Measurements from ENCODE around the gene TAS2R13. TPM values are rescaled to one million over a fixed set of nuclear protein-coding genes. Genes with fewer than 3 reads are reported as not detected.

The TAS2R13 gene
- total RNA-seq, 1 donor from 2014 or later: 1.2 TPM

DNA sequence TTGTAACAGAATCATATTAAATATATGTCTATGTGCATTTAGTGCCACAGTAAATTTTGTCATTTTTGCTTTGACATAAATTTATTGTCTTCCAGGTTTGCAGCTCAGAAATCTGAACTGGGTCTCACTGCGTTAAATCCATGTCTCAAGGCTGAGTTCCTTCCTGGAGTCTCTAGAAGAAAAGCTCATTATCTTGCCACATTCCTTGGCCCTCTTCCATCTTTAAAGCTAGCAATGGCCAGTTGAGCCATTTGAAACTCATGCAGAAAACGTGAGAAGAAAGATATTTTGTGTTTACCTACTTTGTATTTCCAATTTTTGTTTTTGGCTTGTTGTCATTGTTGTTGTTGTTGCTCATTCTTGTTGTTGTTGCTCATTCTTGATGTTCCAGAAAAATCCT lies 36.0 kb downstream of the TAS2R13 start:
- DNase-seq (ENCODE audit: low spot score): no peak

DNA sequence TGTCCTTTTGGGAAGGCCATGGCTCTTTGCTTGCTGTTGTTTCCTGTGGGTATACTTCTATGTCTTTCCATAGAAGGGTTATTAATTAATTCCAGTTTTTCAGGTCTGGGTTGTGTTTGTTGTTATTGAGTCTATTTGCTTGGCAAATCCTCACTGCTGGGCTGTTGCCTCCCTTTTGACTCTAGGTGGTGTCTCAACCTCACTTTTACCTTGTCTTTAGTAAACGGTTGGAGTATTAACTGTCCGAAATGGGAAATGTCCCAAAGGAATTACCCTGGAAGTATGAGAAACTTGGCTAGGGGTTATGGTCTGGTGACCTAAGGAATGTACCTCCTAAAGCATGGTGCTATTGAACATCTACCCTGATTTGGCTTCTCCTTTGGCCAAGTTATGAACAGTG lies 42.0 kb downstream of the TAS2R13 start:
- DNase-seq (ENCODE audit: low spot score): no peak

- no peak for DNase-seq (ENCODE audit: low spot score)
Observed at GRCh38 chr12:10863512-10864218, 45.7 kb downstream of the TAS2R13 start.

DNA sequence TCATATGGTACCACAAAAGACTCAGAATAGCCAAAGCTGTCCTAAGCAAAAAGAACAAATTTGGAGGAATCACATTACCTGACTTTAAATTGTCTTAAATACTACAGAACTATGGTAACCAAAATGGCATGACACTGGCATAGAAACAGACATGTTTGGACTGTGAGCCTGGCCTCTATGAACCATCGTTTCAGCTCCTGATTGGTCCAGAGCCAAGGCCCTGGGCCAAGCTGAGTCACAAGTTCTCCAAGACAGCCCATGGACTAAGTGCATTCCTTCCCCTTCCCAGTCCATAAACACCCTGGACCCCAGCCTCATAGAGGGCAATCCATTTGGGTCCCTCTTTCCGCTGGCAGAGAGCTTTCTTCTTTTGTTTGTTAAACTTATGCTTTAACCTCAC lies 48.0 kb downstream of the TAS2R13 start:
- DNase-seq (ENCODE audit: low spot score): no peak

Other genes starting within 250 kb of the TAS2R13 start
- gene STYK1, start 235.5 kb downstream of the TAS2R13 start, total RNA-seq: not detected
- 433 TPM for gene YBX3, start 186.2 kb downstream of the TAS2R13 start, total RNA-seq
- gene TAS2R7, start 106.9 kb downstream of the TAS2R13 start, total RNA-seq: not detected
- not detected for gene TAS2R8, start 102.3 kb downstream of the TAS2R13 start, total RNA-seq
- gene TAS2R9, start 99.4 kb downstream of the TAS2R13 start, total RNA-seq: not detected
- gene TAS2R10, start 83.2 kb downstream of the TAS2R13 start, total RNA-seq: 0.32 TPM
- 0.93 TPM for gene PRR4, start 60.1 kb downstream of the TAS2R13 start, total RNA-seq
- 13.0 TPM for gene PRH1, start 25.3 kb downstream of the TAS2R13 start, total RNA-seq
- not detected for gene PRH2, start 19.7 kb upstream of the TAS2R13 start, total RNA-seq
- 2.4 TPM for gene TAS2R14, start 29.7 kb upstream of the TAS2R13 start, total RNA-seq
- gene TAS2R50, start 77.3 kb upstream of the TAS2R13 start, total RNA-seq: 2.0 TPM
- gene TAS2R20, start 88.7 kb upstream of the TAS2R13 start, total RNA-seq: 1.5 TPM
- 2.8 TPM for gene TAS2R19, start 113.1 kb upstream of the TAS2R13 start, total RNA-seq
- gene TAS2R31, start 121.8 kb upstream of the TAS2R13 start, total RNA-seq: 3.7 TPM
- 1.8 TPM for gene TAS2R46, start 152.7 kb upstream of the TAS2R13 start, total RNA-seq
- gene TAS2R43, start 182.8 kb upstream of the TAS2R13 start, total RNA-seq: not detected
- 4.1 TPM for gene TAS2R30, start 225.1 kb upstream of the TAS2R13 start, total RNA-seq

Data from mesenteric fat pad (tissue), 1 donor.